ENCODE data around the gene THRB.
"Not testable (repeated sequence)": the region's sequence is repeated elsewhere in the genome, so short reads cannot be mapped to it uniquely, and the experiment has no call there.

The THRB gene

GRCh38 chr3:24416224-24416623 lies 78.4 kb downstream of the THRB start:
- Histone ChIP-seq H3K27ac (ENCODE audit: insufficient read depth, low read length, poor library complexity, severe bottlenecking) (no peak overlapping the region), H3K4me1 (ENCODE audit: control insufficient read depth, insufficient read depth, low read length, poor library complexity, severe bottlenecking) (no peaks in the 10 kb centered on the region), H3K9me3 (ENCODE audit: control insufficient read depth, low read length) (no peaks in the 10 kb centered on the region), H3K4me3 (ENCODE audit: insufficient read depth, low read depth, low read length, poor library complexity, severe bottlenecking) (no peak overlapping the region), H3K27me3 (replicated peaks; ENCODE audit: control insufficient read depth, insufficient read depth, low read length, poor library complexity, severe bottlenecking) (no peaks in the 10 kb centered on the region), H3K36me3 (ENCODE audit: control insufficient read depth, insufficient read depth, low read length) (no peaks in the 10 kb centered on the region)
- DNase-seq, result no peak

- Histone ChIP-seq H3K9me3 (ENCODE audit: control insufficient read depth, low read length) (no peaks in the 10 kb centered on the region), H3K4me3 (ENCODE audit: insufficient read depth, low read depth, low read length, poor library complexity, severe bottlenecking) (no peak overlapping the region), H3K27me3 (replicated peaks; ENCODE audit: control insufficient read depth, insufficient read depth, low read length, poor library complexity, severe bottlenecking) (no peaks in the 10 kb centered on the region), H3K36me3 (ENCODE audit: control insufficient read depth, insufficient read depth, low read length) (no peaks in the 10 kb centered on the region), H3K27ac (ENCODE audit: insufficient read depth, low read length, poor library complexity, severe bottlenecking) (no peak overlapping the region), H3K4me1 (ENCODE audit: control insufficient read depth, insufficient read depth, low read length, poor library complexity, severe bottlenecking) (no peaks in the 10 kb centered on the region)
- DNase-seq, result no peak
Observed at GRCh38 chr3:24415824-24416223, 78.8 kb downstream of the THRB start.

GRCh38 chr3:24413662-24414061 lies 81.0 kb downstream of the THRB start:
- not testable (repeated sequence) for H3K36me3 ChIP-seq (ENCODE audit: control insufficient read depth, insufficient read depth, low read length); H3K4me3 ChIP-seq (ENCODE audit: insufficient read depth, low read depth, low read length, poor library complexity, severe bottlenecking); DNase-seq; H3K4me1 ChIP-seq (ENCODE audit: control insufficient read depth, insufficient read depth, low read length, poor library complexity, severe bottlenecking); H3K9me3 ChIP-seq (ENCODE audit: control insufficient read depth, low read length); H3K27me3 ChIP-seq (replicated peaks; ENCODE audit: control insufficient read depth, insufficient read depth, low read length, poor library complexity, severe bottlenecking); H3K27ac ChIP-seq (ENCODE audit: insufficient read depth, low read length, poor library complexity, severe bottlenecking)

- Histone ChIP-seq H3K27ac (ENCODE audit: insufficient read depth, low read length, poor library complexity, severe bottlenecking) (no peak overlapping the region), H3K27me3 (replicated peaks; ENCODE audit: control insufficient read depth, insufficient read depth, low read length, poor library complexity, severe bottlenecking) (no peaks in the 10 kb centered on the region), H3K4me3 (ENCODE audit: insufficient read depth, low read depth, low read length, poor library complexity, severe bottlenecking) (no peak overlapping the region), H3K9me3 (ENCODE audit: control insufficient read depth, low read length) (no peaks in the 10 kb centered on the region), H3K4me1 (ENCODE audit: control insufficient read depth, insufficient read depth, low read length, poor library complexity, severe bottlenecking) (no peaks in the 10 kb centered on the region), H3K36me3 (ENCODE audit: control insufficient read depth, insufficient read depth, low read length) (no peaks in the 10 kb centered on the region)
- no peak for DNase-seq
Observed at GRCh38 chr3:24410860-24411259, 83.8 kb downstream of the THRB start.

GRCh38 chr3:24407980-24408680 lies 86.5 kb downstream of the THRB start:
- H3K27me3 ChIP-seq (replicated peaks; ENCODE audit: control insufficient read depth, insufficient read depth, low read length, poor library complexity, severe bottlenecking), result no peaks in the 10 kb centered on the region
- DNase-seq, result no peak
- H3K36me3 ChIP-seq (ENCODE audit: control insufficient read depth, insufficient read depth, low read length), result no peaks in the 10 kb centered on the region
- no peaks in the 10 kb centered on the region for H3K9me3 ChIP-seq (ENCODE audit: control insufficient read depth, low read length)
- H3K4me1 ChIP-seq (ENCODE audit: control insufficient read depth, insufficient read depth, low read length, poor library complexity, severe bottlenecking), result no peaks in the 10 kb centered on the region
- H3K27ac ChIP-seq (ENCODE audit: insufficient read depth, low read length, poor library complexity, severe bottlenecking), result no peak overlapping the region
- no peak overlapping the region for H3K4me3 ChIP-seq (ENCODE audit: insufficient read depth, low read depth, low read length, poor library complexity, severe bottlenecking)

GRCh38 chr3:24406900-24407299 lies 87.8 kb downstream of the THRB start:
- H3K4me3 ChIP-seq (ENCODE audit: insufficient read depth, low read depth, low read length, poor library complexity, severe bottlenecking), result no peak overlapping the region
- H3K9me3 ChIP-seq (ENCODE audit: control insufficient read depth, low read length), result no peaks in the 10 kb centered on the region
- H3K27me3 ChIP-seq (replicated peaks; ENCODE audit: control insufficient read depth, insufficient read depth, low read length, poor library complexity, severe bottlenecking), result no peaks in the 10 kb centered on the region
- no peak for DNase-seq
- no peaks in the 10 kb centered on the region for H3K36me3 ChIP-seq (ENCODE audit: control insufficient read depth, insufficient read depth, low read length)
- H3K27ac ChIP-seq (ENCODE audit: insufficient read depth, low read length, poor library complexity, severe bottlenecking), result no peak overlapping the region
- H3K4me1 ChIP-seq (ENCODE audit: control insufficient read depth, insufficient read depth, low read length, poor library complexity, severe bottlenecking), result no peaks in the 10 kb centered on the region

- no peak for DNase-seq
- Histone ChIP-seq H3K9me3 (ENCODE audit: control insufficient read depth, low read length) (no peaks in the 10 kb centered on the region), H3K27ac (ENCODE audit: insufficient read depth, low read length, poor library complexity, severe bottlenecking) (no peak overlapping the region), H3K4me1 (ENCODE audit: control insufficient read depth, insufficient read depth, low read length, poor library complexity, severe bottlenecking) (no peaks in the 10 kb centered on the region), H3K36me3 (ENCODE audit: control insufficient read depth, insufficient read depth, low read length) (no peaks in the 10 kb centered on the region), H3K4me3 (ENCODE audit: insufficient read depth, low read depth, low read length, poor library complexity, severe bottlenecking) (no peak overlapping the region), H3K27me3 (replicated peaks; ENCODE audit: control insufficient read depth, insufficient read depth, low read length, poor library complexity, severe bottlenecking) (no peaks in the 10 kb centered on the region)
Observed at GRCh38 chr3:24405057-24405456, 89.6 kb downstream of the THRB start.

GRCh38 chr3:24401811-24402185 lies 92.9 kb downstream of the THRB start:
- no peak overlapping the region for H3K27ac ChIP-seq (ENCODE audit: insufficient read depth, low read length, poor library complexity, severe bottlenecking)
- no peak for DNase-seq
- H3K27me3 ChIP-seq (replicated peaks; ENCODE audit: control insufficient read depth, insufficient read depth, low read length, poor library complexity, severe bottlenecking), result no peaks in the 10 kb centered on the region
- H3K36me3 ChIP-seq (ENCODE audit: control insufficient read depth, insufficient read depth, low read length), result no peaks in the 10 kb centered on the region
- H3K9me3 ChIP-seq (ENCODE audit: control insufficient read depth, low read length), result no peaks in the 10 kb centered on the region
- H3K4me3 ChIP-seq (ENCODE audit: insufficient read depth, low read depth, low read length, poor library complexity, severe bottlenecking), result no peak overlapping the region
- H3K4me1 ChIP-seq (ENCODE audit: control insufficient read depth, insufficient read depth, low read length, poor library complexity, severe bottlenecking), result no peaks in the 10 kb centered on the region

GRCh38 chr3:24401090-24401810 lies 93.4 kb downstream of the THRB start:
- H3K27ac ChIP-seq (ENCODE audit: insufficient read depth, low read length, poor library complexity, severe bottlenecking), result no peak overlapping the region
- H3K4me3 ChIP-seq (ENCODE audit: insufficient read depth, low read depth, low read length, poor library complexity, severe bottlenecking), result no peak overlapping the region
- no peak for DNase-seq
- no peaks in the 10 kb centered on the region for H3K27me3 ChIP-seq (replicated peaks; ENCODE audit: control insufficient read depth, insufficient read depth, low read length, poor library complexity, severe bottlenecking)
- no peaks in the 10 kb centered on the region for H3K9me3 ChIP-seq (ENCODE audit: control insufficient read depth, low read length)
- no peaks in the 10 kb centered on the region for H3K4me1 ChIP-seq (ENCODE audit: control insufficient read depth, insufficient read depth, low read length, poor library complexity, severe bottlenecking)
- no peaks in the 10 kb centered on the region for H3K36me3 ChIP-seq (ENCODE audit: control insufficient read depth, insufficient read depth, low read length)

GRCh38 chr3:24400450-24400849 lies 94.2 kb downstream of the THRB start:
- no peak overlapping the region for H3K27ac ChIP-seq (ENCODE audit: insufficient read depth, low read length, poor library complexity, severe bottlenecking)
- no peaks in the 10 kb centered on the region for H3K9me3 ChIP-seq (ENCODE audit: control insufficient read depth, low read length)
- H3K4me3 ChIP-seq (ENCODE audit: insufficient read depth, low read depth, low read length, poor library complexity, severe bottlenecking), result no peak overlapping the region
- H3K4me1 ChIP-seq (ENCODE audit: control insufficient read depth, insufficient read depth, low read length, poor library complexity, severe bottlenecking), result no peaks in the 10 kb centered on the region
- H3K36me3 ChIP-seq (ENCODE audit: control insufficient read depth, insufficient read depth, low read length), result no peaks in the 10 kb centered on the region
- H3K27me3 ChIP-seq (replicated peaks; ENCODE audit: control insufficient read depth, insufficient read depth, low read length, poor library complexity, severe bottlenecking), result no peaks in the 10 kb centered on the region
- no peak for DNase-seq

All from effector memory CD4-positive, alpha-beta T cell (primary cell).